HG02943 (cell line): ENCODE results near the gene CCDC192.
A peak's percentile ranks its signal among the peaks of the same experiment; 100 is the strongest.
"Not testable (repeated sequence)": the region's sequence is repeated elsewhere in the genome, so short reads cannot be mapped to it uniquely, and the experiment has no call there.

ENCODE experiments used
- ATAC-seq: cut with Tn5 transposase; IDR thresholded peaks from one replicate; pipeline ENCODE4 v1.9.1; 2021; ENCODE audit warnings: mild to moderate bottlenecking, low read depth, moderate library complexity; ENCODE audit not compliant: unreplicated experiment

The CCDC192 gene

DNA sequence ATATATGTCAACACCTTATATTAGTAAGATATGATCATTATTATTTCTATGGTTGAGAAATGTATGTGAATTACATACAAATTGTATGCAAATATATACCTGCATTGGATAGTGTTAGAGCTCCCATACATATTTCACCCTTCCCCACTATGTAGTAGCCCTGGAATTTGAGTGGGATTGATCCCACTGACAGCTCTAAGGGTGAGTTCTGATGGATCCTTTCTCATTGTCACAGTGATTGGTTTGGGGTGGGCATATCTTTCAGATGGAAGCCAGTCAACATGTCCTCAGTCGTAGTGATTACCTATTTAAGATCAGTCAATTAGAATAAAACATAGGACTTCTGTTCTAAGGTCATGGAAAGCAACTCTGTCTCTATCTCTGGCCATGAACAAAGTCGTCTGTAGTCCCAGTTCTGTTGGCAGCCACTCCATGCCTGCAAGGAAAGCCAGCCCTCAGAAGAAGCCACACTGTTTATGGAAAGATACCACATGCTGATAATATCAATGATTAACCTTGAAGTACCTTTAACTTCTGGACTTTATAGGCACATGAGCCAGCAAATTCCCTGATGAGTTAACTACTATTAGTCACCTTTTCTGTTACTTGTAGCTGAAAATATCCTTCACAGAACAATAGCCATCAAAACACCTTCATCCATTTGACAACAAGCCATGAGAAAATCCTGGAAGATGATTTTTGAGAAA lies 5.1 kb upstream of the CCDC192 start:
- no peak for ATAC-seq

DNA sequence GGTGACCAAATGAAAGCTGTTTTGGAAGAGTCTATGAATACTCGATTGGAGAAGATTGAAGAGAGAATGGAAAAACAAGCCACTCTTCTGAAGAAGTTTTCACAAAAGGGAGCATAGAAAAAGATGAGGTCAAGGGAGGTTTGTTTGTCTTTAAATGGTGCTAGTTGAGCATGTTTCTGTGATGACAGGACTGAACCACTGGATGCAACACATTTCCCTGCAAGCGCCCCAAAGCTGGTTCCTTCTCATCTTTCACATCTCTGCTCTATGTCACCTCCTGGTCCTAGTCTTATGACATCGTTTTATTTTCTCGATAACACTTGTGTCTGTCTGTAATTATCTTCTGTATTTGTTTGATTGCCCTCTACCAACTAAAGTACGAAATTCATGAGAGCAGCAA lies 3.8 kb upstream of the CCDC192 start:
- no peak for ATAC-seq

DNA sequence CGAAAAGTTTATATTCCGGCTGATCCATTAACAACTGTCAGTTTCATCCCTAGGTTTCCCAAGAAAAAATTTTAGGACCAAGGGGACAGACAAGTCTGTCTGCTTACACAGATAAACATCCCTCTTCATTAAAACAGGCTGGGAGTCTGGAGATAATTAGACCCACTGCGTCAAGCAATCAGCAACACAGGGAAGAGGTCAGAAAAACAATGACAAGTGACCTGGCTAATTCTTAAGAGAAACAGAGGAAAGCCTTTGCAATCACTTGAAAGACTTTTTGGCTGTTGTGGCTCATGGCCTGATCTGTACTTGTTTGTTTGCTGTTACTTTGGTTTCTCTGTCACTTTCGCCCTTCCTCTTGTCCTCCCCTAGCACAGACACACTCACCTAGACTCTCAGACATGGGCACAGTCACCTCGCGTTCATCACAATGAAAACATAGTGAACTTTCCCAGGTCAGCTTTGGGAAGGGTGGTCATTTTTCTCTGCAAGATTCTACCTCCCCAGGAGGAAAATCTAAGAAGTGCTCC lies 2.9 kb upstream of the CCDC192 start:
- no peak for ATAC-seq

DNA sequence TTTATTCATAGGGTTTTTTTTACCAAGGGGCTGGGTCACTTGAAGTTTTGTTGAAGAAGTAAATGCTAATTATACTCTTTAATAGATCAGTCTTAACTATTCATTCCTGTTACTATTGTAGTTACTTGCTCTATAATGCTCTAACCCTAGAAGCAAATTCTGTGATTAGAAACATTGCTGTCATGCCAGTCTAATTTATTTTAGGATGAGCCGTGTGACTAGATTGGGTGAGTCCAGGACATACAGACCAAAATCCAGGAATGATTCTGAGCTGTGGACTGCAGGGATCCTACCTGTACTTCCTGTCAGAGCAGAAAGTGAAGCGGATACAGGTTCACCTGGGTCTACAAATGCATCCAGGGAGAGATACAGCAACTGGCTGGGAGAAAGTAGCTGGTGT lies 757 bp upstream of the CCDC192 start:
- ATAC-seq, result no peak

DNA sequence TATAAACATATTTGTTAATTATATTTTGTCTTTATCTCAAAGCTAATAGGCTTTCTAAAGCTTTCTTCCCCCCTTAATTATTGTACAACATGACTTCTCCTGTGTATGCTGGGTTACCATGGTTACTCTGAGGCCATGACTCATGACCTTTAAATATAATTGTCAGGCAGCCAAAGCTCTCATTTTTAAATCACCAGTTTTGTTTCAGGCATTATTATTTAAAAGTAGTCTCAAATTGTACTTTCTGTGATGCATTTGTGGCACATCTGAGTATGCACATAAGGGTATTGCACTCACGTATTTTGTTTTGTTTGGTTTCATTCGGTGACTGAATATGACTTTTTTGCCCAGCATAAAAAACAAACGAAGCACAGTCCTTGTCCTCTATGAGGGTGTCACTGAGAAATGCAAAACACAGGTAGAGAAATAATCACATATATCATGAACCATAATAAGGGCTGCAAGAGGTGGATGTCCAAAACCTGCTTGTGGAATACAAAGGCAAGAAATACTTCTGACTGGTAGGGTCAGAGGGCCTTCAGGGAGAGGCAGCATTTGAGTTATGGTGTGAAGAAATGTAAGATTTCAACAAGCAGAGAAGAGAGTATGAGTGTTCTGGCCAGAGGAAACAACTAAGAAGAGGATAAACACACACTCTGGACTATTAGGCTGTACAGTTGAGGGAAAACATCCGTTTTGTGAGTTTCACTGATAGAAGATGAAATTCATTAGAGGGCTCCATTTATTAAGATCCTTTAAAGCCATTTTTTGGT lies 2.1 kb downstream of the CCDC192 start:
- no peak for ATAC-seq

DNA sequence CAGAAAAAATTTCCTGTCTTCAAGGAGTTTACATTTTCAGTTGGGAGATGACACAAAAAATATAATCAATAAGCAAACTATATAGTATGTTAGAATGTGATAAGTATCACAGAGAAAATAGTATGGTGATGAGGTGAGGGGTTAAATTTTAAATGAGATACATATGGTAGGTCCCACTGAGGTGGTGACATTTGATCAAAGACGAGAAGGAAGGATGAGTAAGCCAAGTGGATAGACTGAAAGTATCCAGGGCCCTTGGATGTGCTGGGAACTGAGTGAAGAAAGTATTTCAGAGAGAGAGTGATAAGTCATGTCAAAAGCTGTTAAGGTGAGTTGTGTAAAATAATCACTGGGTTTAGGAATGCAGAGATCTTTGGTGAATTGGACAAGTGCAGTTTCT lies 3.5 kb downstream of the CCDC192 start:
- ATAC-seq, result no peak

DNA sequence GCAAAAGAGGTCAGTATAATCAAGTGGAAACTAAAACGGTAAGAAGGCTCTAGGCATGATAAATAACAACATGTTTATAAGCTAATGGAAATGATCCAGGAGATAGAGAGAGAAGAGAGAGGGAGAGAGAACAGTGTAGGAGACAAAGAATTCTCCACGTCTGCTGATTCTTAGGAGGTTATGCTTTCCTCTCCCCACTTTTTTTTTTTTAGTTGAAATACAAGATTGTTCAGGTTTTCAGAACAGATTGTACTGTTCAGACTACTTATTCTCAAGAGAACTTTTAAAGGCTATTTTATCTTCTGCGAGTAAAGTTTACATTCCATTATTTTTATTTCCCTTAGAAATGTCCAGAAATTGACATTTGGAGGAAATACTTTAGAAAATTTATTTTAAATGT lies 4.0 kb downstream of the CCDC192 start:
- no peak for ATAC-seq

DNA sequence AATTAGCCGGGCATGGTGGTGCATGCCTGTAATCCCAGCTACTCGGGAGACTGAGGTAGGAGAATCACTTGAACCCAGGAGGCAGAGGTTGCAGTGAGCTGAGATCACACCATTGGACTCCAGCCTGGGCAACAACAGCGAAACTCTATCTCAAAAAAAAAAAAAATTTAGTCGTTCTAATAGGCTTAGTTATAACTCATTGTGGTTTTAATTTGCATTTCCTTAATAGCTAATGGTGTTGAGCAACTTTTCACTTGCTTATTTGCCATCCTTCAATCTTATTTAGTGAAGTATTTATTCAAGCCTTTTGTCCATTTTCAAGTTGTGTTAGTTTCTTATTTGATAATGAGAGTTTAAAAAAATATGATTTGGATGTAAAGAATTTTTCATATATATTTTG lies 9.9 kb downstream of the CCDC192 start:
- not testable (repeated sequence) for ATAC-seq

DNA sequence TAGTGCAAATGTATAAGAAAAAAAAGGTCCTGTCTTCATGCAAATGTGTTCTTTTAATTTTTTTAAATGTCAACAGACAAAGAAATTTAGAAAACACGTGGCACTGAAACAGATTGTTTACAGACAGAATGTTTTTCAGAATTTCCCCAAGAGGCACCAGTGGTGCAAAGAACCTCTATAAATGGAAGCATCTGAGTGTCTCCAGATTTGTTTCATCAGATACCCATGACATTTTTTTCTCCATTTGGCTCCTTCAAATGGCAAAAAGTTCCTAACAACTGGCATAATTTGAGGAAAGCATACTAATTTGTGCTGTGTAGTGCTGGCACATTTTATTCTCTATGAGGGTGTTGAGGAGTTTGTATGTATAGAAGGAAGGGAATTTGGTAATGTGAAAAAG lies 15.0 kb downstream of the CCDC192 start:
- no peak for ATAC-seq

DNA sequence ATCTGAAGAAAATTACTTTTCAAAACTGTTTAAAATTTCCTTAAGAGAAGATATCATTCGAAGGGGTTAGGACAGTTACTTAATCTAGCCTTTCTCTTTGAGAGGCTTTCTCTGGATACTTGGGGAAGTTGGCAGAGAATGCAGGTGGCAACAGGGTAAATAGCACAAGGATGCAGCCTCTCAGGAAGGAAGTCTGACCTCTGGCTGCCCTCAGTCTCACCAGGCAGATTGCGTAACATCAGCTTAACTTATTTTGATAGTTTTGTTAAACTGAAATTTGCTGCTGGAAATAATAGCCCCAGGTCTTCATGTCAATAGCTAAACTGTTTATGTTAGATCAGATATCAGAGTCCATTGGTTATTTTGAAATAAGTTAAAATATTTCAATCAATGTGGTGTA lies 20.4 kb downstream of the CCDC192 start:
- no peak for ATAC-seq

DNA sequence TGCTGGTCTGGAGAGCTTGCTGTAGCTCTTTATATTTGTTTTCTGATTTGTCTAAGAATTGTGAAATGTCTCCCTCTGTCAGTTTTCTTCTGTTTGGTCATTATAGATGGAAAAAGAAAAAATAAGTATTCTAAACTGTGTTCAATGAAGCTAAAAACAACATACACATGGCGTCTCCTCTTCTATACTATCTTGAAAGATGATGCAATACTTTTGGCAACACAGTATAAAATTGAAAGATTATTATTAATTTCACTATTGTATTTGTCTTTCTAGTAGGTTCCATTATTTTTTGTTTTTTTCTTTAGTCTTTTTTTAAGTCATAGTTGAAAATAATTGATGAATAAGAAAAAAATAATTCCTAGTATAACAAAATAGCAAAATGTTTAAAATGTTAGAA lies 22.5 kb downstream of the CCDC192 start:
- no peak for ATAC-seq

DNA sequence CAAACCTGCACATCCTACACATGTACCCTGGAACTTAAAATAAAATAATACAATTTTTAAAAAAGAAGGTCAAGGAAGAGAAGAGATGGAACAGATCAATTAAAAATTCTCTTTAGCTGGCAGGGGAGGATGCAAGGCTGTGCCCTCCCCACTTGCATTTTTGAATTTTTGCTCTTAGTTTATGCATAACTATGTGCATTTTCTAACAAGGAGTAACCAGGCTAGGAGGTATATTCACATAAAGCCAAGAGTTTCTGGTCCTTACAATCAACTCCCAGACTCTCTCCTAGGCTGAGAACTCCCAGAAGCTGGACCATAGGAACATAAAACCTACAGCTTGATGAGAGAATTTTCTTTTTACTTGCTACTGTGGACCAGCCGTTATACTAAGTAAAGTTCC lies 29.8 kb downstream of the CCDC192 start:
- no peak for ATAC-seq

DNA sequence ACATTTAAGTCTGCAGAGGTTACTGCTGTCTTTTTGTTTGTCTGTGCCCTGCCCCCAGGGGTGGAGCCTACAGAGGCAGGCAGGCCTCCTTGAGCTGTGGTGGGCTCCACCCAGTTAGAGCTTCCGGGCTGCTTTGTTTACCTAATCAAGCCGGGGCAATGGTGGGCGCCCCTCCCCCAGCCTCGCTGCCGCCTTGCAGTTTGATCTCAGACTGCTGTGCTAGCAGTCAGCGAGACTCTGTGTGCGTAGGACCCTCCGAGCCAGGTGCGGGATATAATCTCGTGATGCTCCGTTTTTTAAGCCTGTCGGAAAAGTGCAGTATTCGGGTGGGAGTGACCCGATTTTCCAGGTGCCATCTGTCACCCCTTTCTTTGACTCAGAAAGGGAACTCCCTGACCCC lies 36.2 kb downstream of the CCDC192 start:
- not testable (repeated sequence) for ATAC-seq

DNA sequence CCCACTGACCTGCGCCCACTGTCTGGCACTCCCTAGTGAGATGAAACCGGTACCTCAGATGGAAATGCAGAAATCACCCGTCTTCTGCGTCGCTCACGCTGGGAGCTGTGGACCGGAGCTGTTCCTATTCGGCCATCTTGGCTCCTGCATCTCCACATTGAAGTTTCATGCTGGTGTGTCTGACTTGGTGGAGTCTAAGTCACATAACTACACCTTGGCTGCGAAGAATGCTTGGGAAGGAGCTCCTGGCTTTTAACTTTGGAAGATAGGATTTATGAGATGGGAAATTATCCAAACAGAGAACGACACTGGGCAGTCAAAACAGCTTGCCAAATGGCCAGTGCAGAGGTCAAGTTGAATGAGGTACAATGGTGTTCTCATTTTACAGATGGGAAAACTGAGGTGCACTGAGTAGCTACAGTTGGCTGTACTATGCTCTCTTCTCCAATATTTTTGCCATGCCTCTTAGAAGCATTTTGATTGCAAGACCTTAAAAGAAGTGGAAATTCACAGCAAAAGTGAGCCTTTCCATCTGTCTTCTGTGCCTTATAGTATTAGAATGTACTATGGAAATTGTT lies 36.7 kb downstream of the CCDC192 start:
- no peak for ATAC-seq

DNA sequence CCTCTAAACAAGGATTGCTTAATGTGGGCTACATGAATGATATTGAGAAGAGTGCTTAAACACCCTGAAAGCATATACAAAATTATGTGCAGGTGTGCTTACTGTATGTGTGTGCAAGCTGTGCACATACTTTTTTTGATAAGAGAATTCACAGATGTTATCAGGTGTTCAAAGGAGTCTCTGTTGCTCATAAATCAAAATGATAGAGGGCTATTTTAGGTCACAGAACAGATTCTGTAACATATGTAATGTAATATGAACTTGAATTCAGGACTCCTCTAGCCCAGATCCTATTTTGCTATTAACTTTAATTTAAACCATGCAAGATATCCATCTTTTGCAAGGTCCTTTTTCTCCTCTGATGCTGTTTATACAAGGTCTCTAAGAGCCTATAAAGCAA lies 38.2 kb downstream of the CCDC192 start:
- ATAC-seq, result no peak

DNA sequence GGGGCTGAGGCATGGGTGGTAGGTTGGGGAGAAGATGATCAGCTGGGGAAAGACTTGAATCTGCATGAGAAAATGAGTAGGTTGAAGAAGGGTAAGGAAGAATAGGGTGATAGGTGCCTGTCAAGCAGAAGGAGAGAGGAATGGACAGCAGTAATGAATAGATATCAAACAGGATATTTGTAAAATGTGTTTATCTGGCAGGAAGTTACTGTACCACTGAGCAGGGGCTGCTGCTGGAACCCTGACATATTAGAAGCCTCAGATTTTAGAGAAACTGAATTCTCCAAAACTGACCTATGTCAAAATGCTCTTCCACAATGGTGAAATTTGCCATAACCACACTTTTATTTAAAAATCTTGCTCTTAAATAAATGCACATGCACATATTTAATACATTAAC lies 41.0 kb downstream of the CCDC192 start:
- ATAC-seq, result no peak

DNA sequence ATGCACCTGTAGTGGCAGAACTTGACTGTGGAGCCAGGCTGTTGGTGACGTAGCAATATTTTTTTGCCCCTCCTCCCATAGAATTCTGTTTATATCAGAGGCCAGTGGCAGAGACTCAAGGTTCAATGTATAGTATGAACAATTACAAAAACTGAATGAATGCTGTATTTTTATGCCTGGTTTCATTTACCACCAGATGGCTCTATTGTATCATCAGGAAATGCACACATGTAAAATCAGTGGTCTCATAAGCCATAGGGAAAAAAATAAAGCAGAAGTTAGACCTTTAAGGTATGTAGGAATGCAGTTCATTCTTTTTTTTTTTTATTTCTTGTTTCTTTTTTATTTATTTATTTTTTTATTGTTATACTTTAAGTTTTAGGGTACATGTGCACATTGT lies 43.6 kb downstream of the CCDC192 start:
- no peak for ATAC-seq

DNA sequence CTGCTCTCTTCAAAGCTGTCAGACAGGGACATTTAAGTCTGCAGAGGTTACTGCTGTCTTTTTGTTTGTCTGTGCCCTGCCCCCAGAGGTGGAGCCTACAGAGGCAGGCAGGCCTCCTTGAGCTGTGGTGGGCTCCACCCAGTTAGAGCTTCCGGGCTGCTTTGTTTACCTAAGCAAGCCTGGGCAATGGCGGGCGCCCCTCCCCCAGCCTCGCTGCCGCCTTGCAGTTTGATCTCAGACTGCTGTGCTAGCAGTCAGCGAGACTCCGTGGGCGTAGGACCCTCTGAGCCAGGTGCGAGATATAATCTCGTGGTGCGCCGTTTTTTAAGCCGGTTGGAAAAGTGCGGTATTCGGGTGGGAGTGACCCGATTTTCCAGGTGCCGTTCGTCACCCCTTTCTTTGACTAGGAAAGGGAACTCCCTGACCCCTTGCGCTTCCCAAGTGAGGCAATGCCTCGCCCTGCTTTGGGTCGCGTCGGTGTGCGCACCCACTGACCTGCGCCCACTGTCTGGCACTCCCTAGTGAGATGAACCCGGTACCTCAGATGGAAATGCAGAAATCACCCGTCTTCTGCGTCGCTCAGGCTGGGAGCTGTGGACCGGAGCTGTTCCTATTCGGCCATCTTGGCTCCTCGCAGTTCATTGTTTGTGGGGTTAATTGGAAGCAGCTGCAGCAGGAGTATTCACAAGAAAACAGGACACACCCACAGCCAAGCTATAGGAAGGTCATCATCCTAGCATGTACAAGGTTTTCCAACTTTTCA lies 49.5 kb downstream of the CCDC192 start:
- not testable (repeated sequence) for ATAC-seq

DNA sequence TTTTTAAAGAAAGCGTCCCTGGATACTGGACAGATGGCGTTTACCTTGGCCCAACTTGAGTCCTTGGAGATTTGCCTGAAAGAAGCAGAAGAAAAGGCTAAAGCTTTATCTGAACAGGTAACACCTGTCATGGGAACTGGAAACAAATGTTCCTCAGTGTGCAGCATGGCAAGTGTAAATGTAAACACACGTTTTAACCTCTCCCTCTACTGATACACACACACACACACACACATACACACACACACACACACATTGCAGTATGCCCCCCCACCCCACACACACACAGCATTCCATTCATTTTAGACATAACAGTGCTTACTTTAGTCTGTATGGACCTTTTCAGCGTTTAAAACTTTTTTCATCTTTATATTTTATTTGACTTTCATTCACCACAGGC lies 51.1 kb downstream of the CCDC192 start:
- ATAC-seq, result no peak

DNA sequence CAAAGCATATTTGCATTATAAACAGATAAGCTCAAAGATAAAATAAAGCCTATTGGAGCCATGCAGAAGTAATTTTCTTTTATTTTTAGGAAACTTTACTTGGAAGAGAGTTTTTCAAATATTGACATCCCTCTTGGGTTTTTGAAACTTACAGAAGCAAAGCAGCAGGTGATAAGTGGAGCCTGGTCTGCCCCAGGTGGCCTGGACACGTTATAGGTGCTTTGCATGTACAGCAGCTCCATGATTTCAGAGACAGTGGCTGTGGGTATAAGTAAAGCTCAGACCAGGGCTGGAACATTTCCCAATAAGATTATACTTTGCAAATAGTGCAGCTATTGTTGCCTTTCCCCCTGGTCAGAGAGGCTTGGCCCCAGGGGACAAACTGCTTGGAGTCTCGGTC lies 51.5 kb downstream of the CCDC192 start:
- ATAC-seq, result no peak

DNA sequence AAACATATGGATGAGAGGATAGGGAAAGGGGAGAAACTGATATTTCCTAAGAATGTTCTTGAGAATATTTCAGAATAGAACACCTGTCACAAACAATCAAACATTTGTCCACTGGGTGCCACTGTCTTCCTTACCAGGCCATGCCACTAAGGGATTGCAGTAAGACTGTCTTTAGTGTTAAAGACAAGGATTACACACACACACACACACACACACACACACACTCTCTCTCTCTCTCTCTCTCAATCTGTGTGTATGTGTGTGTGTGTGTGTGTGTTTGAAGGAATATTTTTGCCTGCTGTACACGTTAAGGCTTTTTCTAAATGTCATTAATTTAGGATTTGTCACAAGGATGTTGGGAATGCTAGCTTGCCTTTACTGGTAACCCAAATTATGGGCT lies 54.4 kb downstream of the CCDC192 start:
- peak; percentile 76 for ATAC-seq
